Adrenal gland (tissue), 5 donors: ENCODE measurements around the gene ADAMTS7.

Experiments
- CTCF ChIP-seq, 6 experiments: fragments of 450-650 bp in 4 of 6; fragments of 200-600 bp in 2 of 6; sonication (generic) in 1 of 6; IDR thresholded peaks; 1 replicate in 5 of 6; 2 replicates in 1 of 6; pipeline versions ENCODE4 v1.5.1 to v1.8.0; 2016 to 2021; ENCODE audit warnings: antibody characterized with exemption in 6 of 6, mild to moderate bottlenecking in 2 of 6, moderate library complexity in 1 of 6
- POLR2A ChIP-seq, 2 donors: fragments of 450-650 bp; IDR thresholded peaks; one replicate each; pipeline ENCODE4 v1.6.1; 2017; ENCODE audit warnings: antibody characterized with exemption in 2 of 2, mild to moderate bottlenecking in 2 of 2, moderate library complexity in 1 of 2
- donor health status: DM: no; HTN: no; CAD: no.

- peak in 1 of 6 experiments; percentile 10 for TF ChIP-seq CTCF (IDR thresholded peaks at IDR 0.05)
- TF ChIP-seq POLR2A (IDR thresholded peaks at IDR 0.05) = no peak
Measured at GRCh38 chr15:78714890-78715289, 96.4 kb downstream of the ADAMTS7 start.
